ENCODE data around the gene EGFLAM.

- TF ChIP-seq POLR2A (IDR thresholded peaks at IDR 0.05; ENCODE audit: low read depth, low read length) (no peak), JUNB (IDR thresholded peaks at IDR 0.05) (no peak), EGR1 (IDR thresholded peaks at IDR 0.05; ENCODE audit: borderline replicate concordance in 1 of 2, low read depth in 2 of 2, low read length in 2 of 2) (no peak)
- TF ChIP-seq, protein P1, sequence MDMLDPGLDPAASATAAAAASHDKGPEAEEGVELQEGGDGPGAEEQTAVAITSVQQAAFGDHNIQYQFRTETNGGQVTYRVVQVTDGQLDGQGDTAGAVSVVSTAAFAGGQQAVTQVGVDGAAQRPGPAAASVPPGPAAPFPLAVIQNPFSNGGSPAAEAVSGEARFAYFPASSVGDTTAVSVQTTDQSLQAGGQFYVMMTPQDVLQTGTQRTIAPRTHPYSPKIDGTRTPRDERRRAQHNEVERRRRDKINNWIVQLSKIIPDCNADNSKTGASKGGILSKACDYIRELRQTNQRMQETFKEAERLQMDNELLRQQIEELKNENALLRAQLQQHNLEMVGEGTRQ (IDR thresholded peaks at IDR 0.05; ENCODE audit: borderline replicate concordance, low read depth, low read length) = no peak
- TF ChIP-seq, protein P2, sequence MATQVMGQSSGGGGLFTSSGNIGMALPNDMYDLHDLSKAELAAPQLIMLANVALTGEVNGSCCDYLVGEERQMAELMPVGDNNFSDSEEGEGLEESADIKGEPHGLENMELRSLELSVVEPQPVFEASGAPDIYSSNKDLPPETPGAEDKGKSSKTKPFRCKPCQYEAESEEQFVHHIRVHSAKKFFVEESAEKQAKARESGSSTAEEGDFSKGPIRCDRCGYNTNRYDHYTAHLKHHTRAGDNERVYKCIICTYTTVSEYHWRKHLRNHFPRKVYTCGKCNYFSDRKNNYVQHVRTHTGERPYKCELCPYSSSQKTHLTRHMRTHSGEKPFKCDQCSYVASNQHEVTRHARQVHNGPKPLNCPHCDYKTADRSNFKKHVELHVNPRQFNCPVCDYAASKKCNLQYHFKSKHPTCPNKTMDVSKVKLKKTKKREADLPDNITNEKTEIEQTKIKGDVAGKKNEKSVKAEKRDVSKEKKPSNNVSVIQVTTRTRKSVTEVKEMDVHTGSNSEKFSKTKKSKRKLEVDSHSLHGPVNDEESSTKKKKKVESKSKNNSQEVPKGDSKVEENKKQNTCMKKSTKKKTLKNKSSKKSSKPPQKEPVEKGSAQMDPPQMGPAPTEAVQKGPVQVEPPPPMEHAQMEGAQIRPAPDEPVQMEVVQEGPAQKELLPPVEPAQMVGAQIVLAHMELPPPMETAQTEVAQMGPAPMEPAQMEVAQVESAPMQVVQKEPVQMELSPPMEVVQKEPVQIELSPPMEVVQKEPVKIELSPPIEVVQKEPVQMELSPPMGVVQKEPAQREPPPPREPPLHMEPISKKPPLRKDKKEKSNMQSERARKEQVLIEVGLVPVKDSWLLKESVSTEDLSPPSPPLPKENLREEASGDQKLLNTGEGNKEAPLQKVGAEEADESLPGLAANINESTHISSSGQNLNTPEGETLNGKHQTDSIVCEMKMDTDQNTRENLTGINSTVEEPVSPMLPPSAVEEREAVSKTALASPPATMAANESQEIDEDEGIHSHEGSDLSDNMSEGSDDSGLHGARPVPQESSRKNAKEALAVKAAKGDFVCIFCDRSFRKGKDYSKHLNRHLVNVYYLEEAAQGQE (IDR thresholded peaks at IDR 0.05; ENCODE audit: low read depth, low read length) = no peak
- TF ChIP-seq, protein P3, sequence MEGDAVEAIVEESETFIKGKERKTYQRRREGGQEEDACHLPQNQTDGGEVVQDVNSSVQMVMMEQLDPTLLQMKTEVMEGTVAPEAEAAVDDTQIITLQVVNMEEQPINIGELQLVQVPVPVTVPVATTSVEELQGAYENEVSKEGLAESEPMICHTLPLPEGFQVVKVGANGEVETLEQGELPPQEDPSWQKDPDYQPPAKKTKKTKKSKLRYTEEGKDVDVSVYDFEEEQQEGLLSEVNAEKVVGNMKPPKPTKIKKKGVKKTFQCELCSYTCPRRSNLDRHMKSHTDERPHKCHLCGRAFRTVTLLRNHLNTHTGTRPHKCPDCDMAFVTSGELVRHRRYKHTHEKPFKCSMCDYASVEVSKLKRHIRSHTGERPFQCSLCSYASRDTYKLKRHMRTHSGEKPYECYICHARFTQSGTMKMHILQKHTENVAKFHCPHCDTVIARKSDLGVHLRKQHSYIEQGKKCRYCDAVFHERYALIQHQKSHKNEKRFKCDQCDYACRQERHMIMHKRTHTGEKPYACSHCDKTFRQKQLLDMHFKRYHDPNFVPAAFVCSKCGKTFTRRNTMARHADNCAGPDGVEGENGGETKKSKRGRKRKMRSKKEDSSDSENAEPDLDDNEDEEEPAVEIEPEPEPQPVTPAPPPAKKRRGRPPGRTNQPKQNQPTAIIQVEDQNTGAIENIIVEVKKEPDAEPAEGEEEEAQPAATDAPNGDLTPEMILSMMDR (IDR thresholded peaks at IDR 0.05 in 2 of 3, conservative IDR thresholded peaks at IDR 0.05 in 1 of 3; ENCODE audit: control insufficient read depth in 2 of 3, extremely low read depth in 1 of 3, insufficient read depth in 1 of 3, low read depth in 3 of 3, low read length in 3 of 3) = no peak
Measured at GRCh38 chr5:38469707-38470267, 211.4 kb downstream of the EGFLAM start.

Data from GM12878 (cell line).